Stimulated activated CD4-positive, alpha-beta T cell treated with anti-CD3 and anti-CD28 coated beads, Interleukin-12 subunit alpha, Interleukin-12 subunit beta, amount 100 ng/mL, for 48 hours (primary cell): Measurements from ENCODE around the gene IFNG.
A peak's percentile ranks its signal among the peaks of the same experiment; 100 is the strongest.
"Not testable (repeated sequence)": the region's sequence is repeated elsewhere in the genome, so short reads cannot be mapped to it uniquely, and the experiment has no call there.

Experiments
- DNase-seq, 3 donors: peaks; one replicate each; pipeline ENCODE4 v3.0.0-alpha.2; 2020; ENCODE audit warnings: low read depth in 2 of 3, low spot score in 1 of 3

Gene IFNG

GRCh38 chr12:68159681-68160304 lies at the start of gene IFNG:
Gene IFNG, minus strand, starts transcription at chr12:68159740. Its CDS starts 125 bp downstream, at chr12:68159615.
- DNase-seq, result no peak

DNA sequence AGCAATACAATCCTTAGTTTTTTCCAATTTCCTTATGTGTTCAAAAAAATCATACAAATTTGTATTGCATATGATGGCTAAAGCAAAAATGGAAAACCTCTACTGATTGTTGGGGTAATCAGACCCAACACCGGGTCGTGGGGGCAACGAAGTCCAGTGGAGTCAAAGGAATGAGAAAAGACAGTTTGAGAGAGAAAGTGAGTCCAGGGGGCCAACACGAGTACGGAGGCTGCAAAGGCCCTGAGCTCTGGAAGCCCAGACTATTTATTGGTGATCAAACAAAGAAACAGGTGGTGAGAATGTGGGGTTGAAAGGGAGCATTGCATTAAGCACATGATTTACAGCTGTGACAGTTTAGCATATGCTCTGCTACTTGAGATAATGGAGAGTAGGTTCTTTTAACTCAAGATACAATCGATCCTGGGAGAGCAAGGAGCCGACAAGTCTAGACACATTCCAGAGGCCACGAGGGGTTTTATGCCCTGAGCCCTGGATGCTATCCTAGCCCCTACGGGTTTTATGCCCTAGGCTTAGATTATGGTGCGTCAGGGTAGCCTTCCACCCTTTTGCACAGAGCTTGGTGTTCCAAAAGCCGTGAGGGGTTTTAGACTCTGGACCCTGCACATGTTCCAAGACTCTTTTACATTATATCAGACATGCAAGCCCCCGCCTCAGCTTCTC lies 49.6 kb upstream of the IFNG start:
- DNase-seq, result not testable (repeated sequence)

- DNase-seq, result no peak
Observed at GRCh38 chr12:68207276-68207675, 47.7 kb upstream of the IFNG start.

- DNase-seq, result no peak
Observed at GRCh38 chr12:68206446-68206845, 46.9 kb upstream of the IFNG start.

DNA sequence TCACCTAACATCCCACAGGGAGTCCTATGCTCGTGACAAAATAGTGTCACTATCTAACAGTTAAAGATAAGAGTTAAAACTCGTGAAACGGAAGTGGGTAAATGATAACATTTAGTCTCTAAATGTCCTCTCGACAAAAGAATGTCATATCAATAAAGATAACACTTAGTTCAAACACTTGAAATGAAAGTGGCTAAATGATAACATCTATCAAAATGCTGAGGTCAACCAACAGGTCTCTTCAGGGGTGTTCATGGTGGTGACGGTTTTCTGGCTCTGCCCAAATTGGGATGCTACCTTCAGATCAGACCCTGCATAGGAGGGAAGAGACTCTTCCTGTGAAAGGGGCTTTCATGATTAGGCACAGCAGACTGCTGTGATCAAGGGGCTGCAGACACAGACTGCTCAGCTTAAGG lies 43.9 kb upstream of the IFNG start:
- no peak for DNase-seq

DNA sequence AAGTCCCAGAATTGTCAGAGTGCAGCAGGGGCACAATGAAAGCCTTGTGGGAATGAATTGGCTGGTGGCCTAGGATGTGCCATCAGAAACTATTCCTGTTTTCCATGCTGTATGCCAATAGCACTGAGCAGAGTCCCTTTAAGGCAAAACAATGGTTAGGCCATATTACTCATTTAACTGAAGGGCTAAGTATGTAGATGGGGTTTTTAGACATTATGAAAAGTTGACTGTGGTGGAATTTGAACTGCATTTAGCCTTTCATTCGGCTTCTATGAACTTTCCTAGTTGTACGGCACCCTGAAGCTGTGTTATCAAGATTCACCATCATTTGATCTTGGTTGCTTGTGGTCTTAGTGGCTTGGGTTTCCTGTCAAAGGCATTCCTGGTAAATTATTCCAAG lies 41.3 kb upstream of the IFNG start:
- DNase-seq, result no peak

GRCh38 chr12:68199127-68199526 lies 39.6 kb upstream of the IFNG start:
- DNase-seq, result no peak

- no peak for DNase-seq
Observed at GRCh38 chr12:68198507-68199086, 39.1 kb upstream of the IFNG start.

DNA sequence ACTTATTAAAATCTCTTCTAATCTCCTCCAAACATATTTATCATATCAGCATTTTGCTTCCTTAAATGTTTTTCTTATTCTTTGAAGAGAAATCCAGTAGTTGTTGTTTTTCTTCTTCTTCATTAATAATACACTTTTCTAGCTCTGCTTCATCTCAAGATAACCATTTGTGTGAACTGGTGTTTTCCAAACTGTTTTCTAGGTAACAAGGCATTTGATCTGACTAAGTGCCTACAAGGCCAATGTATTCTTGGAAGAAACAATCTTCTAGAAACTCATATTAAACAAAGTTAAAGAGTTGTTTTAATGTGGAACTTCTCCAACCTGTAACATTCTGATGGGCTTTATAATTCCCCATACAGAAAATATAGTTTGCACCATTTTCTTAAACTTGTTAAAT lies 30.8 kb upstream of the IFNG start:
- no peak for DNase-seq

GRCh38 chr12:68189821-68190242 lies 30.3 kb upstream of the IFNG start:
- DNase-seq, result peak in 2 of 3 donors; percentile 39 to 47

DNA sequence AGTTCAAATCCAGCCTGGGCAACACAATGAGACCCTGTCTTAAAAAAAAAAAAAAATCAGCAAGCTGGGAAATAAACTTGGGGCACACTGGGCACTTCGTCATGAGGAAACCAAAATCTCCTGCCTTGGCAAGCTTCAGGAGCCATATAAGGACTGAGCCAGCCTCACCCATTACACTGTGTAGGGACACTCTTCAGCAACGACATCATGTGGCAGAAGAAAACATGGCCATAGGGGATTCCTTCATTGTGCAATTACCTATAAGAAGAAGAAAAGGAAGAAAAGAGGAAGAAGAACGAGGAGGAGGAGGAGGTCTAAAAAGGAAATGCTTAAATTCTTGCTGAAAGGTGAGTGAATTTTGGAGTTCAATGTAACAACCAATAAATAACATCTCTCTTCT lies 26.1 kb upstream of the IFNG start:
- DNase-seq, result no peak

DNA sequence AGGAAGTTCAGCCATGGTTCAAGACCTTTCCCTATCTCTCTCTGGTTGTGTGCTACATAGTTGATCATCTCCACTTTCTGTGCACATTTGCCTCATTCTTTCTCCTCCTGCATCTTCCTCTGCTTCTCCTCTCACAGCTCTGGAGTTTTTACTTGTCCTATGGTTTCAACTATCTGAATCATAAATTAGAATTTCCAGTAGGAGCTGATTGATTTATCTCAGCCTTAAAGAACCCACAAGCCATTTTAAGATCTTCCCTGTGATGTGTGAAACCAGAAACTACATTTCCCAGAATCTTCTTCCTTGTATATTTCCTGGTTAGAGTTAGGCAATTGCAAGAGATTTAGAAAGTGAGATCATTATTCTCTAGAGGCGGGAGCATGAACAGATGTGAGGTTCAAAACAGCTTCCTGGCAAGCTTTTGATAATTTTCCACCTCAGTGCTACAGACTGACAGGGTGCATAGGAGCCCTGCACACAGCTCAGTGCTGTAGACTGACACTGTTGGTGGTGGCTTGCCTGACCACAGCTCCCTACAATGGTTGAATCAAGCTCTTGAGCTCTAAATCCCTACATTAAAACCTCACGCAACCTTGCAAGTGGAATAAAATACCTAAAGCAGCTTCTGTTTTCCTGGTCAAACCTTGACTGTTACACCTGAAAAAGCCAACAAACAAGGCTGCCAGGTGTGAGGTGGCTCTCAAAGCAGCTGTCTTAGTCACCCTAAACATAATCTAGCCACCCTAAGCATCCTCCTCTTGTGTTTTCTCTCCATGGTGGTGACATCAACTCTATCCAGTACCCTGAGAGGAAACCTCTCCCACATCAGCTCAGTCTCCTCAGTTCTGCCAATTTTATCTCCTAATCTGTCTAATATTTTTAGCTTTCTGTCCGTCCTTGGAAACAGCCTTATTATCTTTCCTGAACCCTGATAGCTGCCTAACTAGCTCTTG lies 21.5 kb upstream of the IFNG start:
- peak in 2 of 3 donors; percentile 42 to 44 for DNase-seq

GRCh38 chr12:68178774-68179439 lies 19.4 kb upstream of the IFNG start:
- DNase-seq, result no peak

GRCh38 chr12:68178184-68178583 lies 18.6 kb upstream of the IFNG start:
- no peak for DNase-seq

DNA sequence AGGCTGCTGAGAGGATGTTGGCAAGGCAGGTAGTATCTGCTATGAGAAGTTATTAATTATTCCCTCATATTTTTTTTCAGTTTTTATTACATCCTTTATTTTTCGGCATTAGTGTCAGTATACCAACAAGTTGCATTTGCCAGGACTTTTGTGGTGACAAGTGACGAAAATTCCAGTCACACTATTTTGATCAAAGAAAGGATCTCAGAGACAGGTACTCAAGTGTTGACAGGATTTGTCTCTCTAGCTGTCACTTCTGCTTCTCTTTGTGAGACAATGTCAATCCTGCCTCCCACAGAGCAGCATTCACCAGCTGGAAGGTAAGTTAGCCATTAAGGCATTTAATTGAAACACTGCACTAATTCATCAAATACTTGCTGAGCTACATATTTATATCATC lies 18.0 kb upstream of the IFNG start:
- no peak for DNase-seq

DNA sequence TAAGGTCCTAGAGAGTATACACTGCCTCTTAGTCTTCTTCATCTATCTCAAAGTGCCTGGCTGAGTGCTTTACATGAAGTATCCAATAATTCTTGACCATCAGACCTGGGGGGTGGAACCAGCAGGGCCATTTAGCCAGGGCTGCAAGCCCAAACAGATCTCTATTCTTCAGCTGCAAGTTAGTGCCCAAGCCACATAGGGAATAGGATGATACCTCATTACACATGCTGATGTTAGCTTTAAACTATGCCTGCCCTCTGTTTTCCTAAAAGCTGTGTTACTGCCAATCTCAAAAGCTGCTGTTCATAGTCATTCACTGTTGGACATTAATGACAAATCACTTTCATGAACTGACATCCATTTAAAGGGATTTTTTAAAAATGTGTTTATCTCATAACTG lies 16.7 kb upstream of the IFNG start:
- DNase-seq, result no peak

DNA sequence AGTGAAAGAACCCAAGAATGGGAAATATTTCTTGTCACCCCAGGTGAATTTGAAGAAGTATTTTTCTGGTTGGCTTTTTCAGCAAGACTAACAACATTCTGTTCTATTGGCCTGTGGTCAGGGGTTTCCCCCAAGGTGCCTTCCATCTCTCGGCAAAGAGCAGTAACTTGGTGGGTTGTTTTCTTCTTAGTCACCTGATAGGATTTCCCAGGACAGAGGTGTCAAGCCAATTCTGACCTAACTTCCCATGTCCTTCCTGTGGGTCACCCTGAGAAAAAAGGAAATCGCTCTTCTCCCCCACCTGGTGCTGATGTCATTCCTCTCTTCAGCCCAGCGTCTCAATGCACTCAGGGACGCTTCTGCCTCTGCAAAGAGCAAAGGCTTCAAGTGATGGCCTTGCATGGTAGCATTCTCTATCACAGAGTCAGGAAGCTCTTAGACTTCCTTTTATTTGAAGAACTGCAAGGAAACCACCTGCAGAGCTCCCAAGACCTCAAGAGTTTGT lies 16.1 kb upstream of the IFNG start:
- DNase-seq, result peak; percentile 46 to 66 (median 54)

DNA sequence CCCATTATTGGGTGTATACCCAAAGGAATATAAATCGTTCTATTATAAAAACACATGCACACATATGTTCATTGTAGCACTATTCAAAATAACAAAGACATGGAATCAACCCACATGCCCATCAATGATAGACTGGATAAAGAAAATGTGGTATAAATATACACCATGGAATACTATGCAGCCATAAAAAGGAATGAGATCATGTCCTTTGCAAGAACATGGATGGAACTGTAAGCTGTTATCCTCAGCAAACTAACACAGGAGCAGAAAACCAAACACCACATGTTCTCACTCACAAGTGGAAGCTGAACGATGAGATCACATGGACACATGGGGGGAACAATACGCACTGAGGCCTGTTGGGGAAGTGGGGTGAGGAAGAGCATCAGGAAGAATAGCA lies 15.2 kb upstream of the IFNG start:
- DNase-seq, result not testable (repeated sequence)

- DNase-seq, result no peak
Observed at GRCh38 chr12:68173792-68174191, 14.3 kb upstream of the IFNG start.

DNA sequence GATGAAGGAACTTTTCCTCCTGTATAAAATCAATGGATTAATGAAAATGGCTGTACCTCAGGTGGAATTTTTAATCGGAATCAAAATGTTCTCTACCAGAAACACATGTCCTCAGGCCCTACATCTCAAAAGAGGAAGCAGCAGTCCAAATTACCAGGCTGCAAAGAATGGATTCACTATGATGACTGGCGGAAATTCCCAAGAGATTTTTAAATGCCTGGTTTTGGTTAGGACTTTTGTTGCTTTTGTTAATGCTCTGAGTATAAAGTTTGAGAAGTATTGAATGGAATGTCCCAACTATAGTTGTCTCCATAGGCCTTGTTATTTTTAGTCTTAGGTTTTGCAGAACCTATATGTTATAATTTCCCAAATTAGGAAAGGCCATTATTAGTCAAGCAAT lies 11.2 kb upstream of the IFNG start:
- no peak for DNase-seq
